Mesendoderm (in vitro differentiated cells): Measurements from ENCODE around the gene PITPNM2.

Experiments used
- DNase-seq: peaks from one replicate; pipeline ENCODE4 v3.0.0; 2013
- H2AK5ac ChIP-seq: 2 replicates; pipeline ENCODE4 v1.6.1; 2013; ENCODE audit warnings: low read length, inconsistent platforms
- H2BK120ac ChIP-seq: 2 replicates; pipeline ENCODE4 v1.6.1; 2013; ENCODE audit warnings: low read depth, mild to moderate bottlenecking, low read length, moderate library complexity, mixed read lengths
- H2BK15ac ChIP-seq: replicated peaks from 2 replicates; pipeline ENCODE4 v1.6.1; 2013; ENCODE audit warnings: low read depth, mild to moderate bottlenecking, moderate library complexity
- H2BK5ac ChIP-seq: 2 replicates; pipeline ENCODE4 v1.6.1; 2013; ENCODE audit warnings: low read length, inconsistent platforms
- H3K18ac ChIP-seq: 2 replicates; pipeline ENCODE4 v1.6.1; 2013; ENCODE audit warnings: mild to moderate bottlenecking, low read length, mixed read lengths
- H3K23ac ChIP-seq: one replicate; pipeline ENCODE4 v1.6.1; 2013; ENCODE audit warnings: low read length
- H3K27ac ChIP-seq: 2 replicates; pipeline ENCODE4 v1.5.1; 2013; ENCODE audit warnings: low read depth, mild to moderate bottlenecking, inconsistent platforms, low read length, moderate library complexity
- H3K27me3 ChIP-seq: 2 replicates; pipeline ENCODE4 v1.6.1; 2013; ENCODE audit warnings: low read length, control low read depth, mild to moderate bottlenecking, inconsistent platforms; ENCODE audit not compliant: insufficient read depth, poor library complexity
- H3K36me3 ChIP-seq: 2 replicates; pipeline ENCODE4 v1.6.1; 2013; ENCODE audit warnings: low read length, inconsistent platforms; ENCODE audit not compliant: control insufficient read depth, insufficient read depth
- H3K4ac ChIP-seq: one replicate; pipeline ENCODE4 v1.6.1; 2013; ENCODE audit warnings: low read depth, mild to moderate bottlenecking, low read length, moderate library complexity
- H3K4me1 ChIP-seq: 2 replicates; pipeline ENCODE4 v1.6.1; 2013; ENCODE audit warnings: low read depth, low read length, inconsistent platforms; ENCODE audit not compliant: control insufficient read depth
- H3K4me2 ChIP-seq: 2 replicates; pipeline ENCODE4 v1.6.1; 2013; ENCODE audit warnings: low read length
- H3K4me3 ChIP-seq: 2 replicates; pipeline ENCODE4 v1.5.1; 2013; ENCODE audit warnings: mild to moderate bottlenecking, low read length
- H3K56ac ChIP-seq: one replicate; pipeline ENCODE4 v1.6.1; 2013; ENCODE audit warnings: low read length
- H3K79me1 ChIP-seq: 2 replicates; pipeline ENCODE4 v1.6.1; 2013; ENCODE audit warnings: low read length, inconsistent platforms
- H3K79me2 ChIP-seq: 2 replicates; pipeline ENCODE4 v1.6.1; 2013; ENCODE audit warnings: mild to moderate bottlenecking, low read length; ENCODE audit not compliant: control insufficient read depth, insufficient read depth
- H3K9ac ChIP-seq: 2 replicates; pipeline ENCODE4 v1.6.1; 2013; ENCODE audit warnings: low read length, inconsistent platforms
- H4K5ac ChIP-seq: one replicate; pipeline ENCODE4 v1.6.1; 2013; ENCODE audit warnings: low read length
- H4K8ac ChIP-seq: one replicate; pipeline ENCODE4 v1.6.1; 2013; ENCODE audit warnings: low read depth, mild to moderate bottlenecking, control low read depth, low read length, moderate library complexity
- WGBS: extraction: QIAGEN DNeasy Blood & Tissue Kit; methylation state at CpG from one replicate; pipeline ENCODE4 v1.1.7; 2013; ENCODE audit warnings: low lambda C conversion rate, missing lambda C conversion rate; ENCODE audit not compliant: insufficient coverage; ENCODE audit errors: extremely low coverage; 5-methylcytosine and 5-hydroxymethylcytosine counted together

The PITPNM2 gene

DNA sequence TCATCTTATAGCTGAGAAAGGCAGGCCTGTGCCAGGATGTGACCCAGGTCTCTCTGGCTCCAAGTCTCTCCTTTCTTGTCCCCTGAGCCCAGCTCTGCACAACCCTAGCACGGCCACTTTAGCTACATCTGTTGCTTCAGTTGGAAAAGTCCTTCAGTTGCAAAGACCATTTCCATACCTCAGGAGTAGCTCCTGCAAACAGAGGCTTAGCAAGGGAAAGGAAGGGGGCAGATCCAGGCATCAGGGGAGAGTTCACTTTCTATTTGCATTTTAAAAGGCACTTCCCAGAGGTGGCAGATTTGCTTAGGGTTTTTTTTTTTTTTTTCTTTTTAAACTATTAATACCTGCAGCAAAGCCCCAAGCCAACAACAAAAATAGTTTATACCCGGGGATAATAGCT is 3.0 kb upstream of the PITPNM2 start:
- H2BK120ac ChIP-seq, result no peak overlapping the region
- H3K4ac ChIP-seq, result no peak overlapping the region
- no peak for DNase-seq
- no peak overlapping the region for H3K18ac ChIP-seq
- no peak overlapping the region for H3K56ac ChIP-seq
- peaks cover 3% of the 10 kb centered on the region for H3K4me1 ChIP-seq
- no peak overlapping the region for H4K8ac ChIP-seq
- no peak overlapping the region for H2BK15ac ChIP-seq
- no peak overlapping the region for H3K23ac ChIP-seq
- H3K36me3 ChIP-seq, result no peaks in the 10 kb centered on the region
- H3K4me3 ChIP-seq, result no peak overlapping the region
- no peaks in the 10 kb centered on the region for H3K79me2 ChIP-seq
- H3K27ac ChIP-seq, result no peak overlapping the region
- H3K9ac ChIP-seq, result no peak overlapping the region
- no peak overlapping the region for H2AK5ac ChIP-seq
- no peaks in the 10 kb centered on the region for H3K79me1 ChIP-seq
- H4K5ac ChIP-seq, result no peak overlapping the region
- no peak overlapping the region for H3K4me2 ChIP-seq
- no peak overlapping the region for H2BK5ac ChIP-seq
- no CpG with 5 or more reads among the region's 2 CpGs for WGBS
- H3K27me3 ChIP-seq, result no peaks in the 10 kb centered on the region

GRCh38 chr12:123152833-123153232 is 1.9 kb upstream of the PITPNM2 start:
- H2BK5ac ChIP-seq, result no peak overlapping the region
- H3K18ac ChIP-seq, result no peak overlapping the region
- no peak overlapping the region for H3K4ac ChIP-seq
- no peak overlapping the region for H2BK15ac ChIP-seq
- no peak for DNase-seq
- peaks cover 3% of the 10 kb centered on the region for H3K4me1 ChIP-seq
- WGBS, result no CpG with 5 or more reads among the region's 3 CpGs
- H3K27ac ChIP-seq, result no peak overlapping the region
- H2AK5ac ChIP-seq, result no peak overlapping the region
- H3K79me1 ChIP-seq, result no peaks in the 10 kb centered on the region
- no peak overlapping the region for H3K23ac ChIP-seq
- H3K4me3 ChIP-seq, result no peak overlapping the region
- no peaks in the 10 kb centered on the region for H3K79me2 ChIP-seq
- no peak overlapping the region for H3K4me2 ChIP-seq
- no peaks in the 10 kb centered on the region for H3K27me3 ChIP-seq
- H3K56ac ChIP-seq, result no peak overlapping the region
- no peak overlapping the region for H4K8ac ChIP-seq
- no peaks in the 10 kb centered on the region for H3K36me3 ChIP-seq
- no peak overlapping the region for H4K5ac ChIP-seq
- H3K9ac ChIP-seq, result no peak overlapping the region
- H2BK120ac ChIP-seq, result no peak overlapping the region

GRCh38 chr12:123151457-123152454 is 866 bp upstream of the PITPNM2 start:
- Histone ChIP-seq H3K4me2 (peak overlapping the region; percentile 74), H3K9ac (peak overlapping the region; percentile 86), H3K18ac (peak overlapping the region; percentile 97), H3K79me1 (no peaks in the 10 kb centered on the region), H2BK120ac (peak overlapping the region; percentile 73), H3K4ac (peak overlapping the region; percentile 77), H3K56ac (peak overlapping the region; percentile 89), H2AK5ac (no peak overlapping the region), H3K27me3 (no peaks in the 10 kb centered on the region), H4K8ac (no peak overlapping the region), H3K4me3 (peak overlapping the region; percentile 48), H2BK15ac (no peak overlapping the region), H4K5ac (no peak overlapping the region), H3K79me2 (no peaks in the 10 kb centered on the region), H3K4me1 (peaks cover 3% of the 10 kb centered on the region), H3K23ac (no peak overlapping the region), H2BK5ac (no peak overlapping the region), H3K27ac (peak overlapping the region; percentile 18), H3K36me3 (no peaks in the 10 kb centered on the region)
- DNase-seq, result peak; percentile 47
- no CpG with 5 or more reads among the region's 46 CpGs for WGBS

- Histone ChIP-seq H2BK120ac (peak overlapping the region; percentile 64), H2BK15ac (no peak overlapping the region), H3K56ac (peak overlapping the region; percentile 82), H3K79me2 (no peaks in the 10 kb centered on the region), H3K4me3 (peak overlapping the region; percentile 49), H3K9ac (peak overlapping the region; percentile 76), H2BK5ac (no peak overlapping the region), H4K5ac (no peak overlapping the region), H3K27me3 (no peaks in the 10 kb centered on the region), H3K79me1 (no peaks in the 10 kb centered on the region), H3K4me1 (peaks cover 3% of the 10 kb centered on the region), H3K23ac (peak overlapping the region; percentile 94), H4K8ac (peak overlapping the region; percentile 65), H2AK5ac (no peak overlapping the region), H3K36me3 (no peaks in the 10 kb centered on the region), H3K18ac (peak overlapping the region; percentile 97), H3K27ac (no peak overlapping the region), H3K4ac (peak overlapping the region; percentile 88), H3K4me2 (peak overlapping the region; percentile 31)
- no peak for DNase-seq
- no CpG with 5 or more reads among the region's 54 CpGs for WGBS
These were observed 581 bp downstream of the PITPNM2 start for GRCh38 chr12:123150275-123150743.

DNA sequence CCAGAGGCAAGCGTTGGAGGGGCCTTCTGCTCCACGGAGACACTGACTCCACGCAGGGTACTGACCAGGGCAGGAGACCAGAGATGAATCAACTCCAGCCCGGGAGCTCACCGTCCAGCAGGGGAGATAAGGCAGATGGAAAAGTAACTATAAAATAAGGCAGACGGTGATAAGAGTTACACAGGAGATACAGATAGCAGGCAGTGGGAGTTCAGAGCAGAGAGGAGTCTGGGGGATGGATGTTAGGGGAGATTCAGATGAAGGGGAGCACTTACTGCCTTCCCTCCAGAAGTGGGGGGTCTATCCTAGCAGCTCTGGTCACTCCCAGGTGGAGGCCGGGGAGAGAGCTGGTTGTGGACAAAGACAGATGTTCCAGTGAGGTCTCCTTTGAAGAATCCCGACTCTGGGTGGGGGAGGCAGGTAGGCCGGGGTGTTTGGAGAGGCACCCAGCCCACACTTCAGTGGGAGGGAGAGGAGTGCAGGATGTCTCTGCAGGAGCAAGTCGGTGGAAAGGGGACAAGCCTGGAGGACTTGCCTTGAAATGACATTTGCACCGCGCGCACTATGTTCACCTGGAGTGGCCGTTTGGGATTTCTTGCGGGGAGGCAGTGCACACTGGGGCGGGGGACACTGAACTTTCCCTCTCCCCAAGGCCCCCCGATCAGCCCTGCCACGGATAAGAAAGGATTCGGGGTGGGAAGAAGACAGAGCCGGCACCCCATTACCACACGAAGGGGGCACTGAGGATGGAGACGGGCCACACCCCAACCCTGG is 1.2 kb downstream of the PITPNM2 start:
- Histone ChIP-seq H2BK15ac (no peak overlapping the region), H2AK5ac (no peak overlapping the region)

More for the DNA sequence above, 1.2 kb downstream of the PITPNM2 start:
- H3K4me1 ChIP-seq, result peaks cover 3% of the 10 kb centered on the region
- no peak overlapping the region for H3K4ac ChIP-seq
- peak overlapping the region; percentile 76 for H3K9ac ChIP-seq
- H3K4me3 ChIP-seq, result peak overlapping the region; percentile 49
- H4K5ac ChIP-seq, result no peak overlapping the region
- no peaks in the 10 kb centered on the region for H3K36me3 ChIP-seq
- H2BK120ac ChIP-seq, result no peak overlapping the region
- H2BK5ac ChIP-seq, result no peak overlapping the region
- H3K23ac ChIP-seq, result peak overlapping the region; percentile 83
- no peak for DNase-seq
- peak overlapping the region; percentile 82 for H3K56ac ChIP-seq
- no peaks in the 10 kb centered on the region for H3K79me2 ChIP-seq
- peak overlapping the region; percentile 97 for H3K18ac ChIP-seq
- H3K27ac ChIP-seq, result no peak overlapping the region
- H4K8ac ChIP-seq, result no peak overlapping the region
- WGBS, result no CpG with 5 or more reads among the region's 22 CpGs
- H3K27me3 ChIP-seq, result no peaks in the 10 kb centered on the region
- peak overlapping the region; percentile 31 for H3K4me2 ChIP-seq
- no peaks in the 10 kb centered on the region for H3K79me1 ChIP-seq
